Stimulated activated naive CD8-positive, alpha-beta T cell treated with anti-CD3 and anti-CD28 coated beads, Interleukin-15, Interleukin-2, amounts not matched to agents 100 U/mL and 50 U/mL, for 24 hours (primary cell): Measurements from ENCODE around the gene EIF4EBP2.

Experiments used
- ATAC-seq: fragments of 150-1000 bp; cut with Tn5 transposase; one replicate; pipeline ENCODE4 v1.10.0; 2021
- DNase-seq: peaks from one replicate; pipeline ENCODE4 v3.0.0; 2021

EIF4EBP2 gene

GRCh38 chr10:70459774-70460490 lies 56.0 kb downstream of the EIF4EBP2 start:
- ATAC-seq = no peak
- DNase-seq = no peak

GRCh38 chr10:70461397-70462348 lies 57.7 kb downstream of the EIF4EBP2 start:
- DNase-seq = peak; percentile 58

GRCh38 chr10:70462349-70462984 lies 58.5 kb downstream of the EIF4EBP2 start:
- DNase-seq (no peak), ATAC-seq (no peak)

More at GRCh38 chr10:70461397-70462348, 57.7 kb downstream of the EIF4EBP2 start:
- peak; percentile 47 for ATAC-seq

GRCh38 chr10:70465278-70465677 lies 61.3 kb downstream of the EIF4EBP2 start:
- ATAC-seq = no peak
- no peak for DNase-seq

GRCh38 chr10:70465832-70466231 lies 61.9 kb downstream of the EIF4EBP2 start:
- DNase-seq = no peak
- no peak for ATAC-seq

- no peak for DNase-seq
- ATAC-seq = no peak
These were observed 63.0 kb downstream of the EIF4EBP2 start for GRCh38 chr10:70466951-70467350.

- ATAC-seq (no peak), DNase-seq (no peak)
These were observed 69.0 kb downstream of the EIF4EBP2 start for GRCh38 chr10:70472799-70473454.

GRCh38 chr10:70474780-70475179 lies 70.8 kb downstream of the EIF4EBP2 start:
- ATAC-seq = no peak
- no peak for DNase-seq

GRCh38 chr10:70475661-70476060 lies 71.7 kb downstream of the EIF4EBP2 start:
- ATAC-seq = no peak
- DNase-seq = no peak

- DNase-seq (peak; percentile 32), ATAC-seq (no peak)
These were observed 72.5 kb downstream of the EIF4EBP2 start for GRCh38 chr10:70476249-70477035.

- peak; percentile 38 for ATAC-seq
- peak; percentile 78 for DNase-seq
These were observed 73.8 kb downstream of the EIF4EBP2 start for GRCh38 chr10:70477661-70478162.
